ENCODE results near the gene POLR2C.

POLR2C gene

DNA sequence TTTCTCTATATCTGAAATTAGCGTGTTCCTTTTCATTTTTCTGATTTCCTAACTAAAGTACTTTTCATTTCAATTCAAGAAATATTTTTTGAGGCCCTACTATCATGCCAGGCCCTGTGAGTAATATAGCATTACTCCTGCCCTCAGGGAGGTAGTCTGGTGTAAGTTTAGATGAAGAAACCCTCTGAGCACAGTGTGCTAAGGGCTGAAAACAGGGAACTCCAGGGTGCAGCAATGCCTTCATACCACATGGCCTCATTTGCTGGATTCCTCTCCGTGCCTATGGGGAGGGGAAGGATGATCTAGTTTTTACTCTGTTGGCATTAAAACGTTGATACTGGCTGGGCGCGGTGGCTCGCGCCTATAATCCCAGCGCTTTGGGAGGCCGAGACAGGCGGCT, 10.5 kb upstream of the POLR2C start:
- no peak for DNase-seq

DNA sequence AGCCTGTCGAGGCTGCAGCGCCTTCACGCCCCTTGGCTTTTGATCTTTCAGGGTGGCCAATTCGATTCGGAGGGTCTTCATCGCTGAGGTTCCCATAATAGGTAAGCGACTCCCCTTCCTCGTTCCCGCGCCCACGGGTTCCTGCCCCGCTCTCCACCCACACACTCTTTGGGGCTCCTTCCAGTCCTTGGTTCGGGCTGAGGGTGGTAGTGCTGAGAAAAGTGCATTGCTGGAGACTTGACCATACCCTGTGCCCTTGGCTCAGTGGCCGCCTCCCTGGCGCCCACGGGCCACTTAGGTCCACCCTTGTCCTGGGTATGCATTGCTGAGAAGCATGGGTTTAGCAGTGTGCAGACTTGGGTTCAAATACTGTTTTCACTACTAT, 491 bp downstream of the POLR2C start:
- DNase-seq = no peak

DNA sequence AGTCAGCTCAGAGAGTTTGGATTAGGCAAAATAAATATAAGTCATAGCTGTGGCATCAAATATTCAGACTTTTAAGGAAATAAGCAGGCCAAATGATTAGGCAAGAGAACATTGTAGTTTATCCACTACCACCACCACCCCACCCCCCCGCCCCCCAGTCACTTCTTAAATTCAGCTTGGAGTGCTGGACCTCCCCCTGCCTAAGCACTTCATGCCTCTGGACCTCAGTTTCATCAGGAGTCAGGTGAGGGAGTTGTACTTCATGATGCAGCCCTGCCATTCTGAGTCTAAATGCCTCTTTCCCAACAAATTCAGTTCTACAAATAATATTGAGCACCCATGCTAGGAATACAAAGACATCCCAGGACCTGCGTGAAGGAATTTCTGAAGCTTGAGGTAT, 2.0 kb downstream of the POLR2C start:
- no peak for DNase-seq

DNA sequence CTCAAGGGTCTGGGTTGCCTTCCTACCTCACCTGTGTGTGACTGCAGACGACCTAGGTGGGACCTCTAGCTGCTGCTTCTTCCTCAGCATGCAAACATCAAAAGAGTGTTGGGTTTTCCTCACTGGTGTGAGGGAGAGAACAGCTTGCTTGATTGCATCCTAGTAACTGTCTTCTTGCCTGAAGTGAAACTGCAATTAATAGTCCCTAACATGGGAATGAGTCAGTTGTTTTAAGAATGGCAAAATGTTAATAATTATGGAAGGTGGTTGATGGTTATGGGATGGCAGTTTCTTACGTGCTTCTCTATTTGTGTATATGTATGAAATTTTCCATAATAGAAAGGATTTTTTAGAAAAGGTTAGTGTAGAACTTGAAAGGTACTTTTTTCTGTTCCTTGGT, 5.9 kb downstream of the POLR2C start:
- no peak for DNase-seq

DNA sequence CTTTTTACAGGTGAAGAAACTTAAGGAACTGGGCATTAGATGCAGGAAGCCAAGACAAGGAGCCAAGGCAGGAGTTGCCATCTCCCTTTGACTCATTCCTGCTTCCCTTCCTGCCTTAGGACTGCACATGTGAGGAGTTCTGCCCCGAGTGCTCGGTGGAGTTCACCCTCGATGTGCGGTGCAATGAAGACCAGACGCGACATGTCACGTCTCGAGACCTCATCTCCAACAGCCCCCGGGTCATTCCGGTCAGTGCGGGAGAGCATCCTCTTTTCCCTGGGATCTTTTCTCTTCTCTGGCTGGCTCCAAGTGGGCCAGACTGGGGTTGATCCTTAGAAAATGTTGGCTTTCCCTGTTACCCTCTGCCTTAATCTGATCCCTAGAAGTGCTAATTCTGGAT, 6.6 kb downstream of the POLR2C start:
- DNase-seq = no peak

DNA sequence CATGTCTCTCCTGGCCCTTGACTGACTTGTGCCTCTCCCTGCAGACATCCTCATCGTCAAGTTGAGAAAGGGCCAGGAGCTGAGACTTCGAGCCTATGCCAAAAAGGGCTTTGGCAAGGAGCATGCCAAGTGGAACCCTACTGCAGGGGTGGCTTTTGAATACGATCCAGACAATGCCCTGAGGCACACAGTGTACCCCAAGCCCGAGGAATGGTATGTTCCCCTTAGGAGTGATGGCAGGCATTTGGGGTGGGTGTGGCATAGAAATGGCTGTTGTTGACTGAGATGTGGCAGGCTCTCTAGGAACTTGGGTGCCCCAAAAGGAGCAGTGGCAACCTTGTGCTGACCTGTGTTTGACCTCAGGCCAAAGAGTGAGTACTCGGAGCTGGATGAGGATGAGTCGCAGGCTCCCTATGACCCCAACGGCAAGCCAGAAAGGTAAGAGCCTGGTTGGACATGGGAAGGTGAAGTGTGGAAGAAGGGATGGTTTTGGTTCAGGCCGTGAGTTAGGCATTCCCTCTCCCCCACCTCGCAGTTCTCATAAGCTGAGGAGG, 7.5 kb downstream of the POLR2C start:
- no peak for DNase-seq

DNA sequence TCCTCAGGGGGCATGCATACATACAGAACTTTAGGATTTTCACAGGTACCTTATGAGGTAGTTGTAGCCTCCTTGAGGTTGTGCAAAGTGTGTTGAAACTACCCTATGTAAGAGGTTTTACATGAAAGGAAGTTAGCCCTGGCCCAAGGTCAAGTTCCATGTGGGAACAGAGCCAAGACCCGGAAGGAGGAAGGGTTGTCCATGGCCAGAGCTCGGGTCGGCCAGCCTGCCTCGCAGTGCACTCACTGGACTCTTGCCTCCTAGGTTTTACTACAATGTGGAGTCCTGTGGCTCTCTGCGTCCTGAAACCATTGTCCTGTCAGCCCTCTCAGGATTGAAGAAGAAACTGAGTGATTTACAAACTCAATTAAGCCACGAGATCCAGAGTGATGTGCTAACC, 8.2 kb downstream of the POLR2C start:
- no peak for DNase-seq

DNA sequence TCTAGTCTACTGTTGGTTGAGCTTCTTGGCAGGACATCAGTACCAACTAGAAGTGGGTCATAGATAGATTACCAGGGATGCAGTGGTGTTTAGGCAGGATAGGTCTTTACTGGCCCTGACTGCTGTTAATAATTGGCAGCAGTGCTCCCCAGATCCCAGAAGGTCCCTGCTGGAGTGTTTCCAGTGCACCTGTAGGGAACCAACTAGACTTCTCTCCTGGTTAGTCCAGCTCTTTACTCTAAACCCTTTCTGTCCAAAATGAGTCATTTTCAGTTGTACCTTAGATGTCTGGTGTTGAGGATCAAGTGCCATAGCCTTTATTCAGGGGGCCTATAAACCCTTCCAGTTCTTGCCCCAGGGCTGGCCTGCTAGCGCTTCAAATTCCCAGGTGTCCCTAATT, 8.7 kb downstream of the POLR2C start:
- DNase-seq = no peak

DNA sequence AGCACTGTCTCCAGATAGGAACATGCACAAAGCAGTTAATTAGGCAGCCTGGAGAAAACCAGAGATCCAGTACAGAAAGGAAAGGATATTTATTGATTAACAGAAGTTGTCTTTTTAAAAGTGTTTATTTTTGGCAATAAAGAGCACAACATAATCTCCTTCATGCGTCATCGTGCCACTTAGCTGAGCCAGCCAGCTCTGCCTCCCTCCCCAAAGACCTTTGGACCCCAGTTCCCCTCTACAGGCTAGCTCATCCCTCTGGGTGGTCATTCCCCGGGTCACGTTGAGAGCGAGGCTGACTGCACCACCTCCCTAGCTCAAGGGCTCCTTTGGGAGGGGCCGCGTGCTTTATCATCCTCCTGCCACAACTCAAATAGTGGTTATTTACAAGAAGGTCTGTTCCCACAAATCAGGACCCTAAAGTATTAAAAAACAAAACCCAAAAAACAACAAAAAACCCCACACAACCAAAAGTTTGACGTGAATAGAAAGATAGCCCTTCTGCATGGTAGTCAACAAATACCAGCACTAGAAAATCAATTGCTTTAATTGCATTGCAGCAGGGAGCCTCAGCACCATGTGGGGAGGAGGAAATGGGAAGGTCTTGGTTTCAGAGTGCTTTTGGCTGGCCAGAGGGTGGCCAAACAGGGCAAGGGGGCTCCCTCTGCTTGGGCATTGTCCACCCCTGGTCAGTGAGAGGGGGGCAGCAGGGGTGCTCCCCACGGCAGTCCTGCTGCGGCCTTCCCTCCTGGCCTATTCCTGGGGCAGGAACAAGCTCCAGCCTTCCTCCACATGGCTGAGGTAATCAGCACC, 9.6 kb downstream of the POLR2C start:
- DNase-seq = no peak

DNA sequence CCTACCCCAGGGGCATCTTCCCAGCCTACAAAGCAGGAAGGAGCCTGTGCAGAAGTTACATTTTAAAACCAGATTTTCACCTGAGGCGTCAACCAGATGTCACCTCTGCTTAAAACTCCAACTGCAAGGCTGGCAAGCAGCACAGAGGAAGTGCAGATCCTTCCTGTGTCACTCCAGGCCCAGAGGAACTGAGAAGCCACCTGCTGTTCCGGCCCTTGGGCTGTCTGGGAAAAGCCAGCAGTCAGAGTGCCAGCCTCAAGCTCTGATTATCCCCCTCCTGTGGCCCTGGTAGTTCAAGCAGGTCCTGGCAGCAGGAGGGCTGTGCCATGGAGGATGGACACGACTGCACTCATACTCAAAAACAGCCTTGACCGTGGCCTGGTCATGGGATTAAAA, 10.2 kb downstream of the POLR2C start:
- no peak for DNase-seq

DNA sequence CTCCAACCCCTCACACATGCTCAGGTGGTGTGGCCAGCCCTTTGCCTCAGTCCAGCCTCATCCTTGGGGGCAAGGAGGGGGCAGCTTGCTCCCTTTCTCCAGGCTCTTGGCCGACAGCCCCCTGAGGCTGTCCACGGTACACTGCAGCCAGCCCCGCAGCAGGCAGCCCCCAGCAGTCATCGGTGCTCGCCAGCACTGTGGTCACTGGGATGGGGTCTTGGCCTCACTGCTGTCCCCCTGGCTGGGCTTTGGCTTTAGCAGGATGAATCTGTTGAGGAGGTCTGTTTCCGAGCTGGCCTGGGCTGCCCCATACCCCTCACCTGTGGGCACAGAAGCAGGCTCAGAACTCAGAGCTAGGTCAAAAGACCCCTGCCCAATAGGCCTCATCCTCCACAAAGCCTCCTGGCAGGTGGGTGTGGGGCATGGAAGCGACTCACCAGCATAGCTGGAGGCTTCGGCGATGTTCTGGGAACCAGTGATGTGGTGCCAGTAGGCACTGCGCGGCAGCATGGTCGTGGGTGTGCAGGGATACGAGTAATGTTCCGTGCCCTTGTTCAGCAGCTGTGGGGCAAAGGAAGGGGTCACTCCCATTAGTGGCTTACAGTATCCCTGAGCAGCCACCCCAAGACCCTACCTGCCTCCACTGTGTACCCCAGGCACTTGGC, 10.8 kb downstream of the POLR2C start:
- DNase-seq = no peak

DNA sequence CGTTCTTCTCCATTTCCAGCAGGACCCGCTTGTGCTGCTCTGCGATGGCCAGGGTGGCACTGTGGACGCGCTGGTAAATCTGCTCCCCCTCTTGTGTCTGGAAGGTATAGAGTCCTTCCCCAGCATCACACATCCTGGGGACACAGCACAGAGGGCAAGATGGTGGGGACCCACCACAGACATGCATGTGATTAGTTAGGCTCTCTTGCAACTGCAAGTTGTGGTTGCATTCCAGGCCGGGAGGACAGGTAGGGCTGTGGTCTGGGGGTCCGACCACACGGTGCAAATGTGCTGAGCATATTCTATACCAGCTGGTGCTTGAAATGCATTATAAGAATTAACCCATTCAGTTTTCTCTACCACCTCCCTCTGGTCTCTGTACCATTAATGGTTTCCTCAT, 11.4 kb downstream of the POLR2C start:
- DNase-seq = no peak

DNA sequence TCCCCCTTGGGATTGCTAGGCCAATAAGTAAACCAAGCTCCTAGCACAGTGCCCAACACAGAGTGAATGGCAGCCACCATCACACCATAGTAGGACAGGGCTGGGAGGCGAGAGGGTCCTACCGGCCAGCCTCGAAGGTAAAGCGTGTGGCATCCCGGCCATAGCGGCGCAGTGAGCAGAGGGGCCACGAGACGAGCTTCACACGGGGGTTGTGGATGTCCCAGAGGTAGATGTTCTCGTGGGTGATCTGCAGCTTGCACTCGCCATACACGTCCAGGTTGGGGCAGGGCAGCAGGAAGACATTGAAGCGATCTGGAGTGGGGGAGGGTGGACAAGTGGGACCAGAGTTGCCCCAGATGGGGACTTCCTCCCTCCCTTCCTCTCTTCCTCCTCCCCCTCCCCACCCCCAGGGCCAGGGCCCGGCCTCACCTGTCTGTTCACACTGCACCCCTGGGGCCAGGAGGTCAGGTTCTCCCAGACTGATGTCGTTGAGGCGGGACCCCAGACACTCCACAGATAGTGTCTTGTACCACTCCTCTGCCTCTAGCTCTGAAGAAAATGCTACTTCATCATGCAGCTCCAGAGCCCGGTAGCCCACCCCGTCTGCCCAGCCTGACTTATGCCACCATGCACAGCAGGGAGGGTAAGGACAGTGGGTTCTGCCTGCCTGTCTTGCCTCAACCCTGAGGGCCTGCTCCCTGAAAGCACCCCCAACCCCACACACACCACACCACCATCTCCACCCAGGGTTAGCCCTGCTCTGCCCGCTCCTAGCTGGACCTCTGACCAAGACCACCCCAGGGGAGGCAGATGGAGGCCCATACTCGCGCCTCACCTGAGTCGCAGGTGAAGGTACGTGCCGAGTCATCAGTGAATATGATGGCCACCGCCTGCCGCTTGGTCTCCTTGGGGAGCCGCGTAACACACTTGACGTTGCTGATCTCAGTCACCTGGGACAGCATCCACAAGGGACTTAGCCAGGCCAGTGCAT, 12.5 kb downstream of the POLR2C start:
- peak; percentile 25 for DNase-seq

DNA sequence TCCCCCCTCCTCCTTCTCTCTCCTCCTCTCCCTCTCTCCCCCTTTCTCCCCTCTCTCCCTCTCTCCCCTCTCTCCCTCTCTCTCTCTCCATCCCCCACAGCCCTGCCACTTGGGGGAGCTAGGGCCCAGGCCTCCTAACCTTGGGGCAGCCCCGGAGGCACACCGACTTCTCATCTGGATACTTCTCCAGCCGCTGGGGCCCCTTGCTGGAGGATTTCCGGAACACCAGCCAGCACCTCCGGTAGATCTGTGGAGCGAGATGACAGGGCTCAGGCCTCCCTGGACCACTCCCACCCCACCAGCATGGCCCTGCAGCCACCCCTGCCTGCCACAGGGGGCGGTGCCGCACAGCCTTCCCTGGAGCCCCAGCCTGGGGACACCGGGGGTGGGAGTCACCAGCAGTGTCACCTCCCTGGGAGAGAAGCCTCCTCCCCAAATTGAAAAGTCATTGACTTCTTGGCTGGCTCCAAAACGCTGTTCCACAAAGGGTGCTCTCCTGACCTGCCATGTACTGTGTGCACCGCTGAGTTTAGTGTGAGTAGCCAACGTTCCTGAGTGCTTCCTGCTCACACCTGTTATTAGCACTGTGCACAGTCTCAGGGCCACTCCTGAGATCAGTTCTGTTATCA, 13.3 kb downstream of the POLR2C start:
- peak; percentile 82 for DNase-seq

DNA sequence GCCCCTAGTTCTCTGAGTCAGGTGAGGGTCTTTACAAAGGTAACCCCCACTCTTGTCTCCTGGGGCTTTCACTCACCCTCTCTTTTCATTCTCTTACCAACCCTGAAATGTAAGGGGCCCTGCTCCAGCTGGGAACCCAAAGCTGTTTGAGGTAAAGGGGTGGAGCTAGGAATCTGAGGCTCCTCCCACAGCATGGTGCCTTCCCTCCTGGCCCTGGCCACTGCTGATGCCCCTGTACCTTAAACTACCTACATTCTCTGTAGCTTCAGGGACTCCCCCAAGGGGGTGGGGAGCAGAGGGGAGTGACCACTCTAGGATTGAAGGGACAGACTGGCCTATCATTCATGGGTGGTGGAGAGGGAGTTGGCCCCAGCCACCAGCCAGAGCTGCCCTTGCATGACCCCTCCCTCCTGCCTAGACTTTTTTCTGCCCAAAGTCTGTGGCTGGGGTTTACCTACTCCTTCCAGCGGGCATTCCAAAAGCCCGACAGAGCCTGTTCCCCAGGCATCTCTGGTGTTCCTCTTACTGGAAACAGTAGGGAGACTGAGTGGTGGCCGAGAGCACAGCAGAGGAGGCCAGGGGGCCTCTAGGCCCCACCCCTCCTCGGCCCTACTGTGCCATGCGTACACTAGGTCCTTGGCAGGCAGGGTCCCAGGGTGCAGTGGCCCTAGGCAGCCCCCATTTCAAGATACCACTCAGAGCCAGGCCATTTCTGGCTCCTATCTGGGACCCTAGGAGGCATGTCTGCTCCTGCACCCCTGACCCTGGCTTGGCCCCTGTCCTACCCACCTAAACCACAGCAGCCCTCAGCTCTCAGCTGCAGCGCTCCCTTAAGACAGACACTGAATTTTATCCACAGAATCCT, 14.3 kb downstream of the POLR2C start:
- DNase-seq = no peak

DNA sequence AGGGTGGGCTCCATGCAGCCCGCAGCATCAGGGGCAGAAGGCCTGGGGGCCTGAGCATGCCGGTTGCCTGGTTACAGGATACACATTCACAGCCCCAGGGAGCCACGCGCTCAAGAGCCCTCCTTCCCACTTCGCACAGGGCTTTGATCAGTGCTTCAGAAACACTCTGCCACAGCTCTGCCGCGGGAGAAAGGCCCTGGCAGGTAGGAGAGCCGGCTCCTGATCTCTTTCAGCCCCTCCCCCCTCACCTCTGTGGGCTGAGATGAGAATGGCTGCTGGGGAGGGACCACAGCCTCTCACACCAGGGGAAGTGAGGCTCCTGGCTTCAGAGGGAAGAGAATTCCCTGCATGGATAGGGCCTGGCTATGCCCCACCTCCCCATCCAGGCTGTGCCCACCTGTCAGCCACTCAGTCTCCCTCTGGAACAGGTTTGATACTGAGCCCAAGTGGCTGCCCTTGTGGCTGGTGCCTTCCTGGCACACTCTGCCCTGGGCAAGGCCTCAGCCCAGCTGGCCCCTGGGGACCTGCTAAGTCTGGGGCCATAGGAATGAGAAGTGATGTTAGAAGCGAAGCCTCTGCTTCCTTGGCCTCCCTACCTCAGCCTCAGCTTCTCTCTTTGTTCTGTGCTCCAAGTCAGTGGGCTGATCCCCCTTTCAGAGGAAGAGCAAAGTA, 15.2 kb downstream of the POLR2C start:
- DNase-seq = no peak

DNA sequence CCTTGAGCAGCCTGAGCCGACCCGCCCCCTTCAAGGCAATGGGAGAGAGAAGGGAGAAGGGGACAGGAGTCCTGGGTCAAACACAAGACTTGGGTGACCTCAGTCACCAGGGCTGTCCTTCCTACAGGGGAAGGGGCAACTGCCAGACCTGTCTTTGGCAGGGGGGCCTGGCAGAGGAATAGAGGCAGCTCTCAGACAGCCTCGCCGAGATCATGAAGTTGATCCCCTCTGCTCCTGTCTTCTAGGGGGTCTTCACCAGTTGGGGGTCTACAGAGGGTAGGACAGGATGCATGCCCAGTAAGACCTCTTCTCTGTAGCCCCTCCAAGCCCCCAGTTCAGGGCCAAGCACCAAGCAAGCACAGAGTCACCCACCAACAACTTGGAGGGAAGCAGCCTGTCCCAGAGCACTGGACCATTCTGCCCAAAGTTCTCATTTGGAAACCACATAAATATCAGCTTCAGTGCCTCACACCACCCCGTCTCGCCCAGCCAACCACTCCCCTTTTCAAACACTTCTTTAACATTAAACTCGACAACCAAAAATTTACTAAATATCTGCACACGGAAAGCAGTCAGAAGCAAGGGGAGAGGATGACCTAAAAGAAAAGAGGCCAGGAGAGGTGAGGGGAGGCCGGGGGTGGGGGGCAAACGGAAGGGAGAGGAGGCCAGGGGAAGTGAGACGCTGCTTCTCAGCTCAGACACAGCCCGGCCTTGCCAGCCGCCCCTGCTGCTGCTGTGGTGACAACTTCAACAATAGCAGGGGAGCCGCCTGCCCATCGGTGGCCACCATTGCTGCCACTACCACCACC, 16.1 kb downstream of the POLR2C start:
- peak; percentile 36 for DNase-seq

DNA sequence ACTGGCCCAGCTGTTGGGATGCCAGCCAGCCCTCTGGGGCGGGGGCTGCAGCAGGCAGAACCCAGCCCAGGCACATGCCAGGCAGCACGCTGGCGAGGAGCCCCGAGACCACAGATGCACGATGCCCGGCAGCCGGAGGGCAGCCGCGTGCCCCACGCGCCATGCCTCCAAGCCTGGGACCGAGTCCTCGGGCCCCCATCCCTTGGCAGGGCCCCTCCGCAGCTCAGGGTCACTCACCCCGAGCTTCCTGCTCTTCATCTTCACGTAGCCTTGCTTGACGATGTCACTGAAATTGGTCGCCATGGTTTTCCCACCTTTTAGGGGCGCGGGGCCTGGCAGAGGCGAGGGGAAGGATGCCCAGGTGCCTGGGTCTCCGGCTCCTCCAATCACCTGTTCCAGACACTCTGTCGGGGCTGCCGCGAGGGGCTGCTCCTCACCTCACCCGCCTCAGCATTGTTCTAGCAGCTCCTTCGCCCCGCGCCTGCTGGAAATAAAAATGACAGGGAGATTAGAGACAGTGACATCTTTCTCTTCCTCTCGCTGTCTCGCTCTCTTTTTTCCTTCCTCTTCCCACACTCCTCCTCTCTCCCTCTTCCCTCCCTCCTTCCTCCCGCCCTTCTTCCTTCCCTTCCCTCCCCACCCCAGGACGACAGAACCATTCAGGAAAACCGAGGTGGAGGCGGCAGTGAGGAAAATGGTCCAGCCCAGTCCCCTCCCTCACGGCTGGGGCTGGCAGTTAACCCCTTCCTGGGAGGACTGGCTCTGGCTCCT, 16.9 kb downstream of the POLR2C start:
- no peak for DNase-seq

Data from RPMI8226 (cell line).